Stimulated activated CD4-positive, alpha-beta T cell treated with anti-CD3 and anti-CD28 coated beads, Interleukin-4, amount 100 ng/mL, for 48 hours (primary cell): ENCODE results near the gene PIP5KL1.
A peak's percentile ranks its signal among the peaks of the same experiment; 100 is the strongest.

Source experiments
- DNase-seq, 2 donors: peaks; one replicate each; pipeline ENCODE4 v3.0.0-alpha.2; 2020; ENCODE audit warnings: low read depth in 2 of 2

PIP5KL1 gene

DNA sequence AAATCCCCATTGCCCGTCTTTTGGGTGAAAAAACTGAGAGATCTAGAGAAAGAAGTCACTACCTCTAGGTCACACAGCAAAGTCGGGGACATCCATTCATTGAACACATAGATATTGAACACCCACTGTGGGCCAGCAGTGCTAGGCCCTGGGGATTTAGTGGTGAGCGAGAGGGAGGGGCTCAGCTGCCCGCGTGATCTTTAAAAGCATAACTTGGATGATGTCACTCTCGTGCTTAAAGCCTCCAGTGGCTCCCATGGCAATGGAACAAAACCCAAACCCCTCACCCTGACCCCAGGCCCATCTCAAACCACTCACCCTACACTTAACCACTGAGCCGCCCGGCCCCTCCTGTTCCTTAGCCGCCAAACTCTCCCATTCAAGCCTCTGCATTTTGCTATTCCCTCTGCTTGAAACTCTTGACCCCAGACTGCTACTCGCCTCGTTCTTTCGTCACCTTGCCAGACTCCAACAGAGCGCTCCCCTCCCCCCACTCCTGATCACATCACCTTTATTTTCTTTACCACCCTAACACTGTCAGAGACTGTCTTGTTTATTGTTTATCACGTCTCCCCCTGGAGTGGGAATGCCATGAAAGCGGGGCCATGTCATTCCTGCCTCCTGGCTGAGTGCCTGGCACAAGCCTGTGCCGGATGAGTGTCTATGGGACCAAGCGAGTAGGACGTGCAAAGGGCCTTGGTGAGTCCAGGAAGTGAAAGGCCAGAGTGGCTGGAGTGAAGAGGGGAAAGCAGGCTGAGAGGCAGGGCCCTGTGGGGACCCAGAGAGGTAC, 710 bp upstream of the PIP5KL1 start:
- no peak for DNase-seq

DNA sequence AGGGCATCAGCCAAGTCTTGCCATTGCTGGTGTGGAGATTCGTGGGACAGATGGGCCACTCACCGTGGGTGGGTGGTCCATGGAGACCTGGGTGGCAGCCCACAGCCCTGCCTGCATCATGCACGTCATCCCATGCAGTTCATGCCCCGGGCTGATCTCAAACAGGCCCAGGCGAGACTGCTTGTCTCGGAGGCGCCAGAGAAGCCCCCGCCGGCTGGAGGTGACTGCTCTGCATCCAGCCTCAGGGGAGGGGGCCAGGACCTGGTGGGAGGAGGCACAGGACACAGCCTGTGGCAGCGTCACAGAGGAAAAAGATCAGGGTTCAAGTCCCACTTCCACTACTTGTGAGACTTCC, 975 bp downstream of the PIP5KL1 start:
- no peak for DNase-seq

DNA sequence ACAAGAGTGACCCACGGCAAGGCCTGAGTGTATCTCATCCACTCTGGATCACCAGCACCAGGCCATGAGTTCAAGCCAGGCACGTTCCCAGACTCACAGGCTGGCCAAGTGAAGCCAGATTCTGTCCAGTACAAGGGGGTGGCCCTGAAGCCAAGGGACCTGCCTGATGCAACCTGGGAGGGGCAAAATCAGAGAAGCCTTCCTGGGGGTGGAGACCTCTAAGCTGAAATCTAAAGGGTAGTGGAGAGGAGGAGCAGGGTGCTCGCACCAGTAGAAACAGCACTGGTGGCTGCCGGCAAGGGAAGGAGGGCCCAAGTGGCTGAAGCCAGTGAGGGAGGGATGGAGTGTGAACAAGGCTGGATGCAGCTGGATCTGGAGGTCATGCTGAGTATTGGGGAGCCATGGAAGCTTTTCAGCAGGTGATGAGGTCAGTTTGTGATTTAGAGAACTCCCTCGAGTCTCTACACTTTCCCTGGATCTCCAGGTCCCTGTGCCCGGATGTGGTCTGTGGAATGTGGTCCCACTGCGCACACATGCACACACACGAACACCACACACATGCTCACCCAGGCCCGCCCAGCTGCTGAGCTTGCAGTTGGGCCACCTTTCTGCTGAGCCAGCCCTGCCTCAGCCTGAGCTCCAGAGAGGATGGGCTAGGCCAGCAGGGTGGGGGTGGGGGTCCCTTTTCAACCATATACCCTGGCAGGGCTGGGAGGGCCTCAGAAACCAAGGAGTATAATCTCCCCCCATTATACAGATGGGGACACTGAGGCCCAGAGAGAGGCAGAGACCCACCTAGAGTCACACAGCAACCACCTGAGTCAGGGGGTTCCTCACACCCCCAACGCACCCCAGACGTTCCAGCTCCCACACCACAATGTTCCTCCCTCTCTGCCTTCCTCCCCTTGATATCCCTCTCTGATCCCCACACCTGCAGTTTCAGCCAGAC, 1.6 kb downstream of the PIP5KL1 start:
- DNase-seq, result no peak

DNA sequence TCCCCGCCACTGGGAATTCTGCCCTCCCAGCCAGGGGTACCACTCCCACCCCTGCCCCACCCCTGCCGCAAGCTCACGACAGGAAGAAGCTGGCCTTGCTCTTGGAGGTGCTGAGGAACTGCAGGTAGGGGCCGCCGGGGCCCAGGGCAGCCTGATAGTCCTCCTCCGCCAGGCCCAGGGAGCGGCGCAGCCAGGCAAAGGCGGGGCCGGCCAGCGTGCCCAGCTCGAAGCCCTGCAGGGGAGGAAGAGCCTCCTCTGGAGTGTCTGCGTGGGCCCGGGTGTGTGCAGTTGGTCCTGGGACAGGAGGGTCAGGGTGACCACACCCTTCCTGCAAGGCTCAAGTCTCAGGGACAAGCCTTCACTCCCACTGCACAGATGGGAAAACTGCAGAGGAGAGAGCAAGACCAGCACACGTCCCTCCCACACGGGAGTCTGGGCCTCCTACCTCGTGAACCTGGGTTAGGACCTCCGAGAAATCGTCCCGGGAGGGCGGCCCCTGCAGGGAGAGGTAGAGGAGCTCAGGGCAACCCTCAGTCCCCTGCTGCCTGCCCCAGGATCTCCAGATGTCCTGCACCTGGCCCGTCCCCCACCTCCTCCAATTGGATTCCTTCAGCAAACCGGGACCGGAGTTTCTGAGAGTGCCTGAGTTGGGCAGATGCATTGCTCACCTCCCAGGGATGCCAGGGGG, 2.4 kb downstream of the PIP5KL1 start:
- DNase-seq, result no peak

DNA sequence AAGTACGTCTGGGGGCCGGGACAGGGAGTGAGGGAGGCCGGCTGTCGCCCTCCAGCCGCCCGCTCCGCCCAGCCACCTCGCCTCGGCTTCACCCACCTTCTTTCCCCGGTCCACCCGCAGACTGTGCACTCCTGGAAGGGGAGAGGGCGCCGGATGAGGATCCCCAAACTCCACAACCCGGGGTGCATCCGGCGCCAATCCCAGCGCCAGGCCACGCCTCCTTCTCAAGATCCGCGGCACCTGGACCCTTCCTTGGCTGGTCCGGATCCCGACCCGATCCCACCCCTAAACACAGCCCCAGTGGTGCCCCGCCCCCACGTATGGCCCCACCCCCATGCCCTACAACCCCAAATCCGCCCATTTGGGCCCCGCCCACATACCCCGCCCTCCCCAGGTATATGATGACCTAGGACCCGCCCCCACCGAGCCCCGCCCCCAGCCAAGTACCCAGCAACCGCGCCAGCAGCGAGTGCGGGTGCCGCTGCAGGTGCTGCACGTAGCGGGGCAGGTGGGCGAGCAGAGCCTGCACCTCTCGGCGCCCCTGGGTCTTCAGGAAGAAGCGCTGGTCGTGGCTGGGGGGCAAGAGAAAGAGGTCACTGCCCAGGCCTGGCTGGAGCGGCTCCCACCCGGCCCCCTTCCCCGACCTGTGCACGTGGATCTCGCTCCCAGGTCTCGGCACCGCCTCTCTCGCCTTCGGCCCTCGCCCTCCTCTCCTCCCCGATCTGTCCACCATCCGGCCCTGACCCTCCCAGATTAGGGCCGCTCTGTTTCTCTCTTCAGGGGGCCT, 3.2 kb downstream of the PIP5KL1 start:
- DNase-seq, result peak; percentile 70

- DNase-seq, result no peak
Observed at GRCh38 chr9:127926906-127927200, 3.7 kb downstream of the PIP5KL1 start.

GRCh38 chr9:127925959-127926905, 4.3 kb downstream of the PIP5KL1 start:
- no peak for DNase-seq

DNA sequence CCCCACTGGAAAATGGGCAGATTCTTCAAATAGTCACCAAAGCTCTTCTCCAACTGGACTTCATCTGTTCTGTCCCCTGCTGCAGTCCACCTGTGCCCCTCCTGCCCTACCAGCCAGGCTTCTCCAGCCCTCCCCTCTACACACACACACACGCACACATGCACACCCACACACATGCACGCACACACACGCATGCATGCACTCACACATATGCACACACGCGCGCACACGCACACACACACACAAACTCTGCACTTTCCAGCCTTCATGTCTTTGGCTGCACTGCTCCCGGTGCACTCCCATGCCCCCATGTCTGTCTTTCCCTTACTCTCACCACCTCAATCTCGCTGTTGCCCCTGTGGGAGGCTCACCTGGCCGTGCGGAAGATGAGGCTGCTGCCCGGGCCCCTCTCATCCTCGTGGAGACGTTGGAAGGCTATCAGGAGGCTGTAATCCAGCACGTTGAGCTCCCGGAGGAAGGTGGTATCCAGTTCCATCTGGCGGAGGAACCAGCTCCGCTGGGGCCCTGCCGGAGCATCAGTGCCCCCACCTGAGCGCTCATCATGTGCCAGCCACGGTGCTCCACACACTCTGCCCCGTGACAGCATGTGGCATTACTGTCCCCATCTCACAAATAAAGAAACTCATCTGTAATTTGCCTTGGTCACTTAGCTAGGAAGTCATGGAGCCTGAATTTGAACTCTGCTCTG, 5.7 kb downstream of the PIP5KL1 start:
- DNase-seq, result no peak

- no peak for DNase-seq
Observed at GRCh38 chr9:127923771-127924170, 6.8 kb downstream of the PIP5KL1 start.

DNA sequence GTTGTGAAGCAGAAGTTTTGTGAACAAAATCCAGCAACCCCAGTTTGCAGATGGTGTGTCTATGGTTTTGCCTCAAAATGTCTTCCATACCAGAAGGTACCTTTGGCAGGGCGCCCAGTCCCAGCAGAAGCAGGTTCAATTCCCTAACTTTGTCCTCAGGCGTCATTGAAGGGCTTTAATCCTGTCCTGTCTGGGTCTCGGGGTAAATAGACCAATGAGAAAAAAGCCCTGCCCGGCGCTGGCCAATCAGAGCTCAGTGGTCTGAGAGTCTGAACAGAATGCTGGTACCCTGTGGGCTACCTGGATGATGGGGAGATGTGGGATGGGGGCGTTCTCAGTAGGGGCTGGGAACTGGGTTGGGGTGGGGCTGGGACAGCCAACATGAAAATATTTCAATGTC, 7.5 kb downstream of the PIP5KL1 start:
- DNase-seq, result no peak

GRCh38 chr9:127921557-127922120, 8.9 kb downstream of the PIP5KL1 start:
- DNase-seq, result peak; percentile 69 to 80

- no peak for DNase-seq
Observed at GRCh38 chr9:127920794-127921193, 9.8 kb downstream of the PIP5KL1 start.

DNA sequence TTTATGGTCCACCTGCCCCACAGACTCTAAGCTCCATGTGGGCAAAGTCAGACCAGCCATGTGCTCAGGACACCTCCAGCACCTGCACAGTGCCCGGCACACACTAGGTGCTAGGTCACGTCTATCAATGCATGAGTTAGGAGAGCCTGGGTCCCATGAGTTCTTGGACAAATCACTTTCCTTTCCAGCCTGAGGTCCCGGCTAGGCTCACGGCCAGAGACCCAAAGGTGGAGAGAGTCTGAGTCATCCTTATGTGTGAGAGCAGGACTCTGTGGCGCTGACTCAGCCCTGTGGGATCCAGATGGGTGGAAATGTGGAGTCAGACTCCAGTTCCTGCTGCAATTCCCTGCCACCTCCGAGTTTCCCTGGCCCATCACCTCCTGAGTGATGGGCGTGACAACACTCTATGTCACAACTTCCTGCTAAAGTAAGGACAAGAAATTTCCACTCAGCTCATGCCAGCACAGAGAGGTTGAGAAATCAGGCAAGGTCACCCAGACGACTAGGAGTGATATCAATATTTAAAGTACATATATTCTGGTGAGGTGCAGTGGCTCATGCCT, 11.2 kb downstream of the PIP5KL1 start:
- no peak for DNase-seq

- DNase-seq, result no peak
Observed at GRCh38 chr9:127918183-127919107, 12.1 kb downstream of the PIP5KL1 start.

- no peak for DNase-seq
Observed at GRCh38 chr9:127917603-127918002, 13.0 kb downstream of the PIP5KL1 start.

DNA sequence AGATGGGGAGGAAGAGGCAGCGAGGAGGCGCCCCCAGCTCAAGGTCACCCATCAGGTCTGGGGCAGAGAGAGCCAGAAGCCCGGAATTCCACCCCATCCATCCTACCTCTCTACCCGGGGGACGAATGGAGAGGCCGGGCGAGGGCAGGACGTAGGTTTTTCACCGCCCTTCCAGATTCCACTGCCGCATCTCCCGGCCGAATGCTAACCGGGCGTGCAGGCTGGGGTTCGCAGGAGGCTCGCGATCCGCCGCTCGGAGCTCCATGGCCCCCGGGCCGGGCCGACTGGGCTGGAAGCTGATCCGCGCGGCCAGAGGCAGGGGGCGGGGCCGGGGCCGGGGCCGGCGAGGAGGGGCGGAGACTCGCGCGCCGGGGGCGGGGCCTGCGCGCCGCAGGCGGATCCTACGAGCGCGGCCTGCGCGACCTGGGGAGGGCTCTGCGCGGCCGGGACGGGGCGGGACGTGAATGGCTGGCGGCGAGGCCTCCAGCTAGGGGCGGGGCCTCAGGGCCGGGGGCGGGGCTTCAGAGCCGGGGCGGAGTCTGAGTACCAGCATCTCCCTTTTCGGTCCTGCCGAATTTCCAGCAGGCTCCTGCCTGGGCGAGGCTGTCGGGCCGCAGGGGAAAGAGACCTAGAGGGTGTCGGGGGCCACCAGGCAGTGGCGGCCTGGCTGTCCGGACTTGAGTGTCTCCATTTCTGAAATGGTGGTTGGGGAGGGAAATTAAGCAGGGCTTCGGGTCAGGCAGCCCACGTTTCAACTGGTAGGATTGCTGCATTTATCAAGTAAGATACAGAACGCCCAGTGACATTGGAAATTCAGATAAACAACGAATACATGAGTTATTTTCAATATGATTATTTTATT, 13.6 kb downstream of the PIP5KL1 start, which contains the start of gene ST6GALNAC4:
Gene ST6GALNAC4, minus strand, starts transcription at position 322 of the 862 bp plus-strand sequence. CDS start 622 bp downstream, outside the sequence.
- peak; percentile 95 to 99 for DNase-seq
